ENCODE data around the gene CYP4F22.

CYP4F22 gene

DNA sequence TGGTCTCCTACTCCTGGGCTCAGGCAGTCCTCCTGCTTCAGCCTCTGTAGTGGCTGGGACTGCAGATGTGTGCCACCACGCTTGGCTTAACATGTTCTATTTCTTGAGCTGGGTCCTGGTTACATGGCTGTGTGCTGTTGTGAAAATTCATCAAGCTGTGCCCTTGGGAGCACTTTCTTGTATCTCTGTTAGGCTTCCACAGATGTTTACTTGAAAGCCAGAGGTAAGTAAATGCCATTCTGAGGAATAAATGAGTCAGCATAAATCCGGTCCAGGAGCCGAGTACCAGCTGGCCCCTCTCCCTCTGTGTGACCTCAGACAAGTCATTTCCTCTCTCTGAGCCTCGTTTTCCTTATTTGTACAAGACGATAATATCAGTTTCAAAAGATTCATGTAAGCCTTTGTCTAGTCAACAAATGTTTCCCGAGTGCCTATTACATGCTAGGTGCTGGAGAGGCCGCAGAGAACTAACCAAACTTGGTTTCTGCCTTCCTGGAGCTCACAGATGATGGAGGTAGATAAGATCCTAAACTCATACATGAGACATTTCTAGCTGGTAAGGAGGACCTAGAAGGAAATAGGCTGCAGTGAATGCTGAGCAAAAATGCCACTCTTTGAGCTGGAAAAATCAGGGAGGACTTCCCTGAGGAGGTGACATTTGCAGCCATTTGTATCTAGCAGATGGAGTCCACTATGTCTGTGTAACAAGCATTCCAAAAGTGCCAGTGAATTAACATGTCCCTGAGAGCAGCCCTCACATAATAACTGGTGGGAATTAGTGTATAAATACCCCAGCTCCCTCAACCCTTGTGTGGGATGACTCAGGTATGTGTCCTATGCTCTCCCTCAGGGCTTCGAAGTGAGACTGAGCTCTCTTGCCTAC is 41.2 kb upstream of the CYP4F22 start:
- H3K9ac ChIP-seq (ENCODE audit: low read length): no peak overlapping the region
- no peak overlapping the region for H3K4me3 ChIP-seq (ENCODE audit: low read length)
- no peaks in the 10 kb centered on the region for H3K27me3 ChIP-seq (ENCODE audit: low read depth, low read length)
- peak overlapping the region; percentile 44 for H3K4me2 ChIP-seq (ENCODE audit: low read length)
- no peaks in the 10 kb centered on the region for H4K20me1 ChIP-seq (ENCODE audit: insufficient read depth, low read length)
- H3K9me3 ChIP-seq (ENCODE audit: insufficient read depth, low read length): no peaks in the 10 kb centered on the region
- H3K79me2 ChIP-seq (ENCODE audit: low read length): peaks cover 12% of the 10 kb centered on the region
- no peaks in the 10 kb centered on the region for H3K36me3 ChIP-seq (replicated peaks; ENCODE audit: low read depth, low read length)
- H3K27ac ChIP-seq (ENCODE audit: low read length): 0 out of 2 replicates have a peak overlapping the region, but pooled peaks have one; percentile 5
- peak overlapping the region; percentile 62; the same call in 1 of the 2 replicates for H2AFZ ChIP-seq (ENCODE audit: low read depth, low read length)
- H3K4me1 ChIP-seq (ENCODE audit: low read length): peaks cover 22% of the 10 kb centered on the region
- TF ChIP-seq, protein P1, sequence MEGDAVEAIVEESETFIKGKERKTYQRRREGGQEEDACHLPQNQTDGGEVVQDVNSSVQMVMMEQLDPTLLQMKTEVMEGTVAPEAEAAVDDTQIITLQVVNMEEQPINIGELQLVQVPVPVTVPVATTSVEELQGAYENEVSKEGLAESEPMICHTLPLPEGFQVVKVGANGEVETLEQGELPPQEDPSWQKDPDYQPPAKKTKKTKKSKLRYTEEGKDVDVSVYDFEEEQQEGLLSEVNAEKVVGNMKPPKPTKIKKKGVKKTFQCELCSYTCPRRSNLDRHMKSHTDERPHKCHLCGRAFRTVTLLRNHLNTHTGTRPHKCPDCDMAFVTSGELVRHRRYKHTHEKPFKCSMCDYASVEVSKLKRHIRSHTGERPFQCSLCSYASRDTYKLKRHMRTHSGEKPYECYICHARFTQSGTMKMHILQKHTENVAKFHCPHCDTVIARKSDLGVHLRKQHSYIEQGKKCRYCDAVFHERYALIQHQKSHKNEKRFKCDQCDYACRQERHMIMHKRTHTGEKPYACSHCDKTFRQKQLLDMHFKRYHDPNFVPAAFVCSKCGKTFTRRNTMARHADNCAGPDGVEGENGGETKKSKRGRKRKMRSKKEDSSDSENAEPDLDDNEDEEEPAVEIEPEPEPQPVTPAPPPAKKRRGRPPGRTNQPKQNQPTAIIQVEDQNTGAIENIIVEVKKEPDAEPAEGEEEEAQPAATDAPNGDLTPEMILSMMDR (IDR thresholded peaks at IDR 0.05; ENCODE audit: low read depth, low read length): no peak
- TF ChIP-seq EZH2phosphoT487 (IDR thresholded peaks at IDR 0.05; ENCODE audit: low read depth): no peak

DNA sequence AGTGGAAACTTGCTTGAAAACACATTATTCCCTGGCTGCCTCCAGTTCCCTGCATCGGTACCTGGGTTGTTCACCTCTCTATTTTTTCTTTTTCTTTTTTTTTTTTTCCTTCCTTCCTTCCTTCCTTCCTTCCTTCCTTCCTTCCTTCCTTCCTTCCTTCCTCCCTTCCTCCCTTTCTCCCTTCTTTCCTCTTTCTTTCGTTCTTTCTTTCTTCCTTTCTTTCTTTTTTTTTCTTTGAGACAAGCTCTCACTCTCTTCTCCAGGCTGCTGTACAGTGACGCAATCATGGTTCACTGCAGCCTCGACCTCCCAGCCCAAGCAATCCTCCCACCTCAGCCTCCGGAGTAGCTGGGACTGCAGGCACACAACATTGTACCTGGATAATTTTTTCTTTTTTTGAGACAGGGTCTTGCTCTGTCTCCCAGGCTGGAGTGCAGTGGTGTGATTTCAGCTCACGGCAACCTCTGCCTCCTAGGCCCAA is 40.6 kb upstream of the CYP4F22 start:
- TF ChIP-seq, protein P1 (IDR thresholded peaks at IDR 0.05; ENCODE audit: low read depth, low read length): no peak
- no peak for TF ChIP-seq EZH2phosphoT487 (IDR thresholded peaks at IDR 0.05; ENCODE audit: low read depth)
- no peak overlapping the region for H3K27ac ChIP-seq (ENCODE audit: low read length)
- peaks cover 2% of the 10 kb centered on the region; the same call in 1 of the 2 replicates for H3K27me3 ChIP-seq (ENCODE audit: low read depth, low read length)

DNA sequence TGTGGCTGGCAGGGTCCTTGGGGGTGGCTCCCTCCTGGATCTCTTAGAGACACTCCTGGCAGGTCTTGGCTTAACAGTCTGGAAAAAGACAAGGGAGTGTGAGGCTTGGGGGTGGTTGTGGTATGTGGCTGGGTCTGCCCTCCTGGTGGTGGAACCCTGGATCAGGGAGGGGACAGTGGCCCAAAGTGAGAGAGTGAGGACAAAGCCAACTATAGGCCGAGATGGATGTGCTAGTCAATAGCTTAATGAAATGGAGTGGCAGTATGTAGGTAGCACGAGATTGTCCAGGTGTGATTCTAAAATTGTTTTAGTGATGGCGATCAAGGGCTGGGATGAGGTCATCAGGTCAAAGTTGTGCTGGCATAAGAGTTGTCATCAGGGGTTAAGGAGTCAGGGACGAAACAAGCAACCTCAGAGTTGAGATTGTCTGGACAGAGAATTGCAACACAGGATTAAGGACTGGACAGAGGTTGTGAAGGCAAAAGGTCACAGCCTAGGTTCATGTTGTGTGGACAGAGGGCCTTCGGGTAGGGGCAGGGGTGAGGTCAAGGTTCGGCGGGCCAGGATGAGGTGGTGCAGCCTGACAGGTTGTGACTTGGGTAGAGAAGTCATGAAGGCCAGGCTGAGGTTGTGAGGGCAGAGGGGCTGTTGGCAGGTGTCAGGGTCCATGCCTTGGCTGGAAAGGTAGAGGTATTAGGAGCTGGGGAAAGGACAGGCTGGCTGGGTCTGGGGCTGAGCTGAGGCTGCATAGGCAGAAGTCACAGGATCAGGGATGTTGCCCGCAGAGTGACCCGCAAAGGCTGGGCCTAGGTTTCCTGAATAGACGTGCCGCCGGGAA is 39.4 kb upstream of the CYP4F22 start:
- Histone ChIP-seq H2AFZ (ENCODE audit: low read depth, low read length) (no peak overlapping the region), H3K36me3 (replicated peaks; ENCODE audit: low read depth, low read length) (no peaks in the 10 kb centered on the region), H3K27me3 (ENCODE audit: low read depth, low read length) (peaks cover 4% of the 10 kb centered on the region; the same call in 1 of the 2 replicates), H4K20me1 (ENCODE audit: insufficient read depth, low read length) (no peaks in the 10 kb centered on the region), H3K9ac (ENCODE audit: low read length) (no peak overlapping the region), H3K27ac (ENCODE audit: low read length) (no peak overlapping the region), H3K79me2 (ENCODE audit: low read length) (peaks cover 4% of the 10 kb centered on the region; the same call in 1 of the 2 replicates), H3K4me1 (ENCODE audit: low read length) (peaks cover 17% of the 10 kb centered on the region), H3K9me3 (ENCODE audit: insufficient read depth, low read length) (no peaks in the 10 kb centered on the region), H3K4me2 (ENCODE audit: low read length) (no peak overlapping the region), H3K4me3 (ENCODE audit: low read length) (no peak overlapping the region)
- TF ChIP-seq, protein P1 (IDR thresholded peaks at IDR 0.05; ENCODE audit: low read depth, low read length): no peak
- no peak for TF ChIP-seq EZH2phosphoT487 (IDR thresholded peaks at IDR 0.05; ENCODE audit: low read depth)

More for the DNA sequence above, 40.6 kb upstream of the CYP4F22 start:
- H4K20me1 ChIP-seq (ENCODE audit: insufficient read depth, low read length): no peaks in the 10 kb centered on the region
- no peak overlapping the region for H3K4me2 ChIP-seq (ENCODE audit: low read length)
- H3K9ac ChIP-seq (ENCODE audit: low read length): no peak overlapping the region
- H3K4me3 ChIP-seq (ENCODE audit: low read length): no peak overlapping the region
- H3K79me2 ChIP-seq (ENCODE audit: low read length): peaks cover 12% of the 10 kb centered on the region
- no peaks in the 10 kb centered on the region for H3K9me3 ChIP-seq (ENCODE audit: insufficient read depth, low read length)
- peaks cover 22% of the 10 kb centered on the region for H3K4me1 ChIP-seq (ENCODE audit: low read length)
- no peaks in the 10 kb centered on the region for H3K36me3 ChIP-seq (replicated peaks; ENCODE audit: low read depth, low read length)
- H2AFZ ChIP-seq (ENCODE audit: low read depth, low read length): no peak overlapping the region

All from OCI-LY3 (cell line).